Chondrocyte (in vitro differentiated cells): Measurements from ENCODE around the gene PGAM2. TPM values are rescaled to one million over a fixed set of nuclear protein-coding genes. Genes with fewer than 3 reads are reported as not detected.
A peak's percentile ranks its signal among the peaks of the same experiment; 100 is the strongest.

Experiments
- DNase-seq: peaks from one replicate; pipeline ENCODE4 v3.0.0; 2021; ENCODE audit warnings: mixed read lengths, low spot score
- H3K27ac Mint-ChIP-seq: one replicate; pipeline ENCODE4 v1.8.0; 2021; ENCODE audit warnings: mild to moderate bottlenecking, moderate library complexity, mixed read lengths; ENCODE audit not compliant: unreplicated experiment
- H3K27me3 Mint-ChIP-seq: 2 replicates; pipeline ENCODE4 v1.8.0; 2021; ENCODE audit warnings: low read depth, mixed read lengths
- H3K36me3 Mint-ChIP-seq: 2 replicates; pipeline ENCODE4 v1.8.0; 2021; ENCODE audit warnings: low read depth, mixed read lengths
- H3K4me1 Mint-ChIP-seq: 2 replicates; pipeline ENCODE4 v1.8.0; 2021; ENCODE audit warnings: low read depth, mild to moderate bottlenecking, mixed read lengths
- H3K4me3 Mint-ChIP-seq: one replicate; pipeline ENCODE4 v1.8.0; 2021; ENCODE audit warnings: mild to moderate bottlenecking, moderate library complexity, mixed read lengths; ENCODE audit not compliant: unreplicated experiment
- H3K9me3 Mint-ChIP-seq: 2 replicates; pipeline ENCODE4 v1.8.0; 2021; ENCODE audit warnings: low read depth, mixed read lengths
- total RNA-seq: library from RNA; stranded (reverse); gene quantifications from 3 replicates; pipeline ENCODE4 v1.2.1, GENCODE V29; 2021
- TF ChIP-seq, protein P1 (sequence below): fragments of 200-600 bp; sonication (generic); IDR thresholded peaks from 2 replicates; pipeline ENCODE4 v1.5.0; 2021; ENCODE audit warnings: antibody characterized with exemption, mild to moderate bottlenecking, moderate library complexity

PGAM2 gene
- total RNA-seq, 1 donor from 2014 or later, result 0.25 TPM

DNA sequence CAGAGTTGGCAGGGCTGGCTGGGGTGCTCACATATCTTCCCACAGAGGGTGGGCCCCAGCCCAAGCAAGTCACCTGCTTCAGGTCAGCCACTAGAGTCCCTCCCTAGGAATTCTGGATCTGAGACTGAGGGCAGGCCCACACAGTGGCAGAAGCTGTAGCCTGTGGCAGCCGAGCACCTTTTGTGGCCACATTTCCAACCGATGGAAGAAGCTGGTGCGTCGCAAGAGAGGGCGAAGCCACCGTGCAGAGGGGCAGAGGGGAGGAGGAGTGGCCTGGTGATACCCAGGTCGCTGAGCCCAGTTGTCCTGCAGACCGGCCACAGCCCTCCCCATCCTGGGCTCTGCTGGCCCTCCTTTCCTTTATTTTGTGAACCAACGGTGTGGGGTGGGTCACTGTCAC lies 11.7 kb upstream of the PGAM2 start:
- DNase-seq, result peak; percentile 69
- TF ChIP-seq, protein P1, sequence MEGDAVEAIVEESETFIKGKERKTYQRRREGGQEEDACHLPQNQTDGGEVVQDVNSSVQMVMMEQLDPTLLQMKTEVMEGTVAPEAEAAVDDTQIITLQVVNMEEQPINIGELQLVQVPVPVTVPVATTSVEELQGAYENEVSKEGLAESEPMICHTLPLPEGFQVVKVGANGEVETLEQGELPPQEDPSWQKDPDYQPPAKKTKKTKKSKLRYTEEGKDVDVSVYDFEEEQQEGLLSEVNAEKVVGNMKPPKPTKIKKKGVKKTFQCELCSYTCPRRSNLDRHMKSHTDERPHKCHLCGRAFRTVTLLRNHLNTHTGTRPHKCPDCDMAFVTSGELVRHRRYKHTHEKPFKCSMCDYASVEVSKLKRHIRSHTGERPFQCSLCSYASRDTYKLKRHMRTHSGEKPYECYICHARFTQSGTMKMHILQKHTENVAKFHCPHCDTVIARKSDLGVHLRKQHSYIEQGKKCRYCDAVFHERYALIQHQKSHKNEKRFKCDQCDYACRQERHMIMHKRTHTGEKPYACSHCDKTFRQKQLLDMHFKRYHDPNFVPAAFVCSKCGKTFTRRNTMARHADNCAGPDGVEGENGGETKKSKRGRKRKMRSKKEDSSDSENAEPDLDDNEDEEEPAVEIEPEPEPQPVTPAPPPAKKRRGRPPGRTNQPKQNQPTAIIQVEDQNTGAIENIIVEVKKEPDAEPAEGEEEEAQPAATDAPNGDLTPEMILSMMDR, result no peak
- Mint-ChIP-seq H3K4me1 (peaks cover 34% of the 10 kb centered on the region), H3K27ac (no peak overlapping the region), H3K36me3 (peaks cover 15% of the 10 kb centered on the region), H3K9me3 (no peaks in the 10 kb centered on the region), H3K4me3 (no peak overlapping the region), H3K27me3 (no peaks in the 10 kb centered on the region)

DNA sequence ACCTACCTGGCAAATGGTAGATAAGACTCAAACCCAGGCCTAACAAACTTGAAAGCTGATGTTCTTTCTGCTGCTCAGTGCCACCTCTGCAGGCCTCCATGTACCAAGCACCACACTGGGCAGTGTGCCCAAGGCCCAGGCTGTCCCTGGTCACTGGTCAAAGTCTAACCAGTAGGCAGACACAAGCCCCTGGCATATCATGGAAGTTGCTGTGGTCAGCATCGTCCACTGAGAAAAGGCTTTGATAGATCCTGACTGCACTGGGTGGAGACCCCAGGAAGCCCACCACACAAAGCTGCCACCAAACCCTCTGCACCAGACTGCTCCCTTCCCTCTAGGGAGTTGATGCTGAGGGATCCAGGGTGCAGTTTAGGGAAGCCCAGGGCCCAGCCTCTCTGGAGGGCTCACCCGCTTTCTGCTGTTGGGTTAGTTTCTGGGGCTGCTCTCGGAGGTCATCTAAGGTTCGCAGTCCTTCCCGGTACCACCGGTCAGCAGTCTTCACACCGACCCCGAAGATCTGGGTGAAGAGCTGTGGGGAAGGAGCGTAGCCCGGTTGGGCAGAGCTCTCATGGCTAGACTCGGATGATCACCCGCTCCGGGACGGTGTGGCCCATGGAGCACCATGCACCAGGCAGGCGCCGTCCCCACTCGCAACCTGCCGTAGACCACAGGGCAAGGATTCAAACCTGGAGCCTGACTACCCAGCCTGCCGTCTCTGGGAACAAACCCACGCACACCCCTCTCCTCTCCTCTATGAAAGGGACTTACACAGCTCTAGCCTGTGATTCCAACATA lies 10.9 kb upstream of the PGAM2 start:
- Mint-ChIP-seq H3K4me1 (peaks cover 34% of the 10 kb centered on the region), H3K27ac (no peak overlapping the region), H3K4me3 (no peak overlapping the region), H3K27me3 (no peaks in the 10 kb centered on the region), H3K9me3 (no peaks in the 10 kb centered on the region), H3K36me3 (peaks cover 15% of the 10 kb centered on the region)
- TF ChIP-seq, protein P1, result no peak
- DNase-seq, result peak; percentile 92

DNA sequence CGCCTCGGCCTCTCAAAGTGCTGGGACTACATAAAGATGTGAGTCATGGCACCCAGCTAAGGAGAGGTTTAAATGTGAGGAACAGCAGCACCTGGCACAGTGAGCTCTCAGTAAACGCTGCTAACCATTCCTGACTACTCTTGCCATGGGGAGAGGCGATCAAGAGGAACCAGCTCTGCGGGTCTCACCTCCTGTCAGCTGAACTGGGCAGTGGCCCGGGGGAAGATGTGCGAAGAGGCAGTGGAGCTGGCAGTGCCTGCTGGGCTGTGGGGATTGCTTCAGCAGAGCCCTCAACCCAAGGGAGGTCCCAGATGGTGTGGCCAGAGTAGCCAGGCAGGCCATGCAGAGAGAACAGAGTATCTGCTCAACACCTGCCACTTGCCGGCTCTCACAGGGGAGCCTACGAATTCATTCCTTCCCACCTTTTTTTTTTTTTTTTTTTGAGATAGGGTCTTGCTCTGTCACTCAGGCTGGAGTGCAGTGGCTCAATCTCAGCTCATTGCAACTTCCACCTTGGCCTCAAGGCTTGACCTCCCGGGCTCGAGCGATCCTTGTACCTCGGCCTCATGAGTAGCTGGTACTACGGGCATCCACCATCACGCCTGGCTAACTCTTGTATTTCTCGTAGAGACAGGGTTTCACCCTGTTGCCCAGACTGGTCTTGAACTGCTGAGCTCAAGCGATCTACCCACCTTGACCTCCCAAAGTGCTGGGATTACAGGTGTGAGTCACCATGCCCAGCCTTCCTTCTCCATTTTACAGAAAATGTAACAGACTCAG lies 10.1 kb upstream of the PGAM2 start:
- Mint-ChIP-seq H3K27me3 (no peaks in the 10 kb centered on the region), H3K4me3 (no peak overlapping the region), H3K27ac (no peak overlapping the region), H3K4me1 (peaks cover 28% of the 10 kb centered on the region), H3K36me3 (peaks cover 15% of the 10 kb centered on the region), H3K9me3 (no peaks in the 10 kb centered on the region)
- TF ChIP-seq, protein P1, result no peak
- peak; percentile 66 for DNase-seq

DNA sequence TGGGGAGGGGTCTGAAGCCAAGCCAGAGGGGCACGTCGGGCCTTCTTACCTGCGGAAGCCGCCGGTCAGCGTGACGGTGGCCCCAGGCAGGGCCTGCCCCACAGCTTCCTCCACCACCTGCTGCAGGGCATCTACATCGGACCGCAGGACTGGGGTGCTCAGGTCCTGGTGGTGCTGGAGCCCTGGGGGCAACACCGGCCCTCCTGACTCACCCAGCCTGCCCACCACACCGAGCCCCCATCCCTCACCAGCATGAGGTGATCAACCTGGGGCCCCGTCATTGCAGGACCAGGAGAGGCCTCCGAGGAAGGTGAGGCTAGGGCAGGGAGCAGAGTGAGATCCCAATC lies 9.0 kb upstream of the PGAM2 start:
- TF ChIP-seq, protein P1, result no peak
- DNase-seq, result no peak
- Mint-ChIP-seq H3K4me1 (peaks cover 27% of the 10 kb centered on the region), H3K9me3 (no peaks in the 10 kb centered on the region), H3K27ac (no peak overlapping the region), H3K27me3 (no peaks in the 10 kb centered on the region), H3K4me3 (no peak overlapping the region), H3K36me3 (peaks cover 15% of the 10 kb centered on the region)

DNA sequence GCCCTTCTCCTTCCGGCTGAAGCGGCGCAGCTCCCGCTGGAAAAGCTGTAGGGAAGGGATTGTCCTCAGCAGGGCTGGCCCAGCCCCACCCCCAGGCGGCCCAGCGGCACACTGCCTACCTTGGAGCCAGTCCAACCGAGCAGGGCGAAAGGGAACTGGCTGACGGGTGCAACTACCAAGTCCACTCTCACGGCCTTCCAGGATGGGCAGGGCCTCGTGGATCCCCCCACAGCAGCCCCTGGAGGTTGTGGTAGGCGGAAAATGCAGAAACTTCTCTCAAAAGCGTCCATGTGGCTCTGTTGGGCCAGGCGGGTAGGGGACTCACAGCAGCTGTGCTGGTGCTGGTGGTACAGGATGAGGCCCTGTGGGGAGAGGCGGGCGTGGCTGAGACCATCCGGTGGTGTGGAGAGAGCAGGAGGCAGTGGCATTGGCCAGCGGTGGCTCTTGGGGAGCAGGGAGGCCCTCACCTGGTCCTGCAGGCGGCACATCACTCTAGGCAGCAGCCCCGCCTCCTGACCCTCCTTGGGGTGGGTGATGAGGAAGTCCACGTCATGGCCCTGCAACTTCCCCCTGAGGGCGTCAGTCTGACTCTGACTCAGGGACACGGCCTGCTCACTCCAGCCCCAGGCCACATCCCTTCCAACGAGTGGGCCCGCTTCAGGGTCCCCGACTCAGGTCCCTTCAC lies 8.4 kb upstream of the PGAM2 start:
- H3K4me1 Mint-ChIP-seq, result peaks cover 27% of the 10 kb centered on the region
- peaks cover 15% of the 10 kb centered on the region for H3K36me3 Mint-ChIP-seq
- H3K9me3 Mint-ChIP-seq, result no peaks in the 10 kb centered on the region
- H3K27me3 Mint-ChIP-seq, result no peaks in the 10 kb centered on the region
- H3K4me3 Mint-ChIP-seq, result no peak overlapping the region
- TF ChIP-seq, protein P1, result no peak
- peak; percentile 92 for DNase-seq
- peak overlapping the region; percentile 22 for H3K27ac Mint-ChIP-seq
